ENCODE measurements around the gene MKX.
"Not testable (repeated sequence)": the region's sequence is repeated elsewhere in the genome, so short reads cannot be mapped to it uniquely, and the experiment has no call there.

Gene MKX

GRCh38 chr10:27692663-27693062, 53.0 kb downstream of the MKX start:
- DNase-seq (ENCODE audit: low read depth in 2 of 2), result no peak

- DNase-seq (ENCODE audit: low read depth in 2 of 2), result no peak
These were observed 56.6 kb downstream of the MKX start for GRCh38 chr10:27688991-27689390.

GRCh38 chr10:27688276-27688675, 57.3 kb downstream of the MKX start:
- DNase-seq (ENCODE audit: low read depth in 2 of 2), result no peak

GRCh38 chr10:27687743-27688142, 57.9 kb downstream of the MKX start:
- DNase-seq (ENCODE audit: low read depth in 2 of 2), result no peak

GRCh38 chr10:27687326-27687725, 58.3 kb downstream of the MKX start:
- DNase-seq (ENCODE audit: low read depth in 2 of 2), result no peak

- no peak for DNase-seq (ENCODE audit: low read depth in 2 of 2)
These were observed 59.9 kb downstream of the MKX start for GRCh38 chr10:27685681-27686080.

GRCh38 chr10:27683226-27683625, 62.4 kb downstream of the MKX start:
- DNase-seq (ENCODE audit: low read depth in 2 of 2), result no peak

- not testable (repeated sequence) for DNase-seq (ENCODE audit: low read depth in 2 of 2)
These were observed 63.8 kb downstream of the MKX start for GRCh38 chr10:27681795-27682194.

GRCh38 chr10:27680691-27681605, 64.7 kb downstream of the MKX start:
- DNase-seq (ENCODE audit: low read depth in 2 of 2), result no peak

GRCh38 chr10:27680006-27680557, 65.5 kb downstream of the MKX start:
- no peak for DNase-seq (ENCODE audit: low read depth in 2 of 2)

GRCh38 chr10:27679369-27679912, 66.2 kb downstream of the MKX start:
- no peak for DNase-seq (ENCODE audit: low read depth in 2 of 2)

GRCh38 chr10:27678166-27678565, 67.5 kb downstream of the MKX start:
- no peak for DNase-seq (ENCODE audit: low read depth in 2 of 2)

- DNase-seq (ENCODE audit: low read depth in 2 of 2), result no peak
These were observed 72.6 kb downstream of the MKX start for GRCh38 chr10:27673065-27673464.

- no peak for DNase-seq (ENCODE audit: low read depth in 2 of 2)
These were observed 73.8 kb downstream of the MKX start for GRCh38 chr10:27671821-27672220.

- DNase-seq (ENCODE audit: low read depth in 2 of 2), result no peak
These were observed 81.2 kb downstream of the MKX start for GRCh38 chr10:27664461-27664860.

- DNase-seq (ENCODE audit: low read depth in 2 of 2), result no peak
These were observed 82.0 kb downstream of the MKX start for GRCh38 chr10:27663621-27664020.

GRCh38 chr10:27661514-27662286, 83.9 kb downstream of the MKX start:
- DNase-seq (ENCODE audit: low read depth in 2 of 2), result no peak

GRCh38 chr10:27660711-27661110, 84.9 kb downstream of the MKX start:
- no peak for DNase-seq (ENCODE audit: low read depth in 2 of 2)

GRCh38 chr10:27660268-27660667, 85.4 kb downstream of the MKX start:
- DNase-seq (ENCODE audit: low read depth in 2 of 2), result no peak

- no peak for DNase-seq (ENCODE audit: low read depth in 2 of 2)
These were observed 85.8 kb downstream of the MKX start for GRCh38 chr10:27659786-27660185.

- DNase-seq (ENCODE audit: low read depth in 2 of 2), result no peak
These were observed 86.8 kb downstream of the MKX start for GRCh38 chr10:27658788-27659187.

- no peak for DNase-seq (ENCODE audit: low read depth in 2 of 2)
These were observed 90.3 kb downstream of the MKX start for GRCh38 chr10:27655296-27655695.

Measured in stimulated activated CD8-positive, alpha-beta memory T cell treated with anti-CD3 and anti-CD28 coated beads, Interleukin-7, amount 100 ng/mL, for 4 hours (primary cell).